GM12873 (cell line): ENCODE data around the gene GAL3ST2.

ENCODE experiments used
- CTCF ChIP-seq: IDR thresholded peaks from 2 replicates; pipeline ENCODE4 v1.5.1; 2012; ENCODE audit warnings: low read depth, mild to moderate bottlenecking, moderate library complexity, low read length, control low read depth; ENCODE audit not compliant: insufficient read depth; ENCODE audit errors: missing control alignments

The GAL3ST2 gene

GRCh38 chr2:241817126-241817820, 40.7 kb downstream of the GAL3ST2 start:
- no peak for TF ChIP-seq CTCF

GRCh38 chr2:241818229-241818942, 41.8 kb downstream of the GAL3ST2 start:
- no peak for TF ChIP-seq CTCF

GRCh38 chr2:241818943-241819270, 42.3 kb downstream of the GAL3ST2 start:
- TF ChIP-seq CTCF = no peak

GRCh38 chr2:241820625-241821384, 44.2 kb downstream of the GAL3ST2 start:
- no peak for TF ChIP-seq CTCF

- no peak for TF ChIP-seq CTCF
These were observed 45.0 kb downstream of the GAL3ST2 start for GRCh38 chr2:241821460-241822263.

GRCh38 chr2:241822264-241822623, 45.6 kb downstream of the GAL3ST2 start:
- TF ChIP-seq CTCF = no peak
